RKO (cell line): ENCODE results near the gene DCST2.
A peak's percentile ranks its signal among the peaks of the same experiment; 100 is the strongest.

Experiments used
- DNase-seq: peaks from one replicate; pipeline ENCODE4 v3.0.0-alpha.2; 2016; ENCODE audit warnings: low spot score

DCST2 gene

DNA sequence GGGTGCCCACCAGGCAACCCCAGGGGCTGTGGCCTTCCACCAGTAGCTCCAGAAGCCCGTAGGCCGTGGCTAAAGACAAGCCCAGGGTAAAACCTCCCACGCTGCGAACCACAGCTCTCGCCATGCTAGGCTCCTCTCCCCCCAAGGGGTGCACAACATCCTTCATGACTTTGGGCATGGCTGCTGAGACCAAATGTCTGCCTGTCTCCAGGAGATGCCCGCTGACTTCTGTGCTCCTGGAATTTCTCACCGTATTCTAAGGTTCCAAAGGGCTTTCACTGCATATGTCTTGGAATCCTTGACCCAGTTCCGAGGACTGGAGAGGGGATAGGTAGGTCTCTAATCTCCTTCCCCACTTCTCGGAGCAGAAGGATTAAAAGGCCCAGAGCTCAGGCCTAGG, at the start of gene DCST2, which contains the start of gene DCST1:
Gene DCST2, minus strand, starts transcription at position 258 of the 400 bp plus-strand sequence. Its CDS starts 80 bp downstream, at position 178.
Gene DCST1, plus strand, starts transcription at position 301 of the 400 bp plus-strand sequence. CDS start 213 bp downstream, outside the sequence.
- DNase-seq: no peak

- no peak for DNase-seq
Measured at GRCh38 chr1:155083052-155083541, 49.5 kb upstream of the DCST2 start.

GRCh38 chr1:155082301-155083051, 48.9 kb upstream of the DCST2 start:
- DNase-seq: no peak

DNA sequence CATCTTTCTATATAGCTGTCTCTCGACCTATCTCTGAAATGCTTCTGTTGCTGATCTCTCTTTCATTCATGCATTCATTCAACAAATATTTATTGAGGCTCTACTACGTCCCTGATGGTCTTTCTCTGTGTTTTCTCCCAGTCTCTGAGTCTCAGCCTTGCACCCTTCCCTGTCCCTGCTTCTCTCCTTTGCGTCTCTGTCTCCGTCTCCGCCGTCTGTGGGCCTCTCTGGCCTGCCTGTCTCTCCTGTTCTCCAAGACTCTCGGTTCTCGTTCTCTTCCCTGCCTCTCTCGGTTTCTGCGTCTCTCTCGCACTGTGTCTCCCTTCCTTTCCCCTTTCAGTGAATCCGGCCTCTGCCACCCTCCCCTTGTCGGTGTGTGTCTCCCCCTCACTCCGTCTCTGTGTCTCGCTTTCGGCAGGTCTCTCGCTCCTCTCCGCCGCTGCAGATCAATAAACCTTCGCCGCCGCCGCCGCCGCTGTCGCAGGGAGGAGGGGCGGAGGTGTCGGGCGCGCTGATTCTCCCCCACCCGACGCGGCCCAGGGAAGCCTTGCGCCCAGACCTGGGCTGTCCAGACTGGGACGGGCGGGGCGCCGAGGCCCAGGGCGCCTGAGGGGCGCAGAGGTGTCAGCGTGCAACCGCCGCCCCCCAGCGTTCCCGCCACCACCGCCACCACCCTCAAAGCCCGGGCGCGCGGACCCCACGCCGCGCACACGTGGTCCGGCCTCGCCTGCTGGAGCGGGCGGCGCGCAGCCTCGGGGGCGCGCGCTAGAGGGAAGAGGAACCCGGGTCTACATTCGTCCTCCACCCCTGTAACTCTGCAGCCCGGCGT, 48.1 kb upstream of the DCST2 start:
- DNase-seq: no peak

DNA sequence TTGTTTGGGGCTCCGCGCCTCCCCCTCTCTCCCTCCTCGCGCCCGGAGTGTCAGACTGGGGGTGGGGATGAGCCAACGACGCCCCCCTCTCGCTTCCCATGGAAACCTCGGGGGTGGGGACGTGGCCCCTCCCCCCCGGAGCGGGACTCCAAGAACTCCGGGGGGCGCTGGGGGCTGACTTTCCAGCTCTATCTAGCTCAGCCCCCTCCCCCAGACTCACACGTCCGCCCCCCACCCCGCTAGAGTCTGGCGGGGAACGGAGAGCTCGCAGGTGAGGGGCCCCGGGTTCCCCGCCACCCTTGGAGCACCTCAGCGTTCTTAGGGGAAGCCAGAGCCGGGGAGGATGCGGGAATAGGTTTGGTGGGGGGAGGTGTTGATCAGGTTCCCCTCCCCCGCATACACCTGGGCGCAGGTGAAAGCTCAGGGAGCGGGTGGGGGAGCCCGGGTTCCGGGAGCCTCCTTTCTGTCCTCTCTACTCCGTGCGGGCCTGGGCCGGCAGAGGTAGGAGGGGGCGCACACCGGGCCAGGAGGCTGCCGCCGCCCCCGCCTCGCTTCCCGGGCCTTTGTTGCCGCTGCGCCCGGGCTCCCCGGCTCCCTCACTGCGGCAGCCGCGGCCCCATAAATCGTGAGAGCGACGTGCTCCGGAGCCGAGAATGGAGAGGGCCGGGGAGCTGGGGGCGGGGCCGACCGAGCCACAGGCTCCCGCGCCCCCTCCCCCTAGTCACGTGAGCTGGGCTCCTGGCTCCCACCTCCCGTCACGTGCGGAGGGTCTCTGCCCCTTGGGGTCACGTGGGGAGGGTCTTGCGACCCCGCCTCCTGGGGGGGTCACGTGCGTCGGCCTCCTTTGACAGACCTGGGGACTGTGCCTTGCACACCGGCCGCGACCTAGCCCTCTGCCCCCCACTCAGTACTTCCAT, 47.0 kb upstream of the DCST2 start:
- DNase-seq: peak; percentile 41

DNA sequence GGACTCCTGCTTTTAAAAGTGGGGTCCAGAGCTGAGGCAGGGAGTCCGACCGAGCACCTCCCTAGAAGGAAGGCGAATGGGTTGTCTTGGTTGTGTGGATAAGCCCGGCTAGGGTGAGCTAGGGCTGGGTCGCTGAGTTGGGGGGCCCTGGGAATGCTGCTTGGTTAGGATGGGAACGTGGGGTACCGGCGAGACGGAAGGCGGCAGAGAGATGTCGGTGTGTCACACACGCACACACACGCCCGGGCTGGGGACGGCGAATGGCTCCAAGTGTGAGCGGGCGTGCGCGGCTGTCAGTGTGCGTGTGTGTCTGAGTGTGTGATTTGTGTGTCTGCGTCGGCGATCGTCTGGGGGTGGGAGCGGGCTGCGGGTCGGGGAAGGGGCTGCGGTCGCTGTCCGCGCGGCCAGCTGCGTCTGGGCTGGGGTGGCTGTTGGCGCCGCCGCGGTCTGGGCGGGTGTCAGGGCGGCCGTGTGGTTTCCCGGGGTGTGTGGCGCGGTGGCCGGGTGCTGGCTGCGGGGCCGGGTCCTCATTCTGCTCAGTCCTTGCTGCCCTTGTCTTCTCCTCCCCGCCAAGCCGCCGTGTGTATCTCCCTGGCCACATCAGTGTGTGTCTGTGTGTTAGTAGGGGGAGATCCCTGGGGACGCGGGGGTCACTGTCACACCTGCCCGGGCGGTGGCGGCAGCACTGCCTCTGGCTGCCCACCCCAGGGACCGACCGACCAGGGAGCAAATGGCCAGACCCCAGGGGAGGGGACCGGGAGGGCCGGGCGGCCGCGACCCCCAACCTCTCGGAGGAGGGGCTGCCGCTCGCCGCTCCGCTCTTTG, 46.1 kb upstream of the DCST2 start:
- DNase-seq: peak; percentile 52

DNA sequence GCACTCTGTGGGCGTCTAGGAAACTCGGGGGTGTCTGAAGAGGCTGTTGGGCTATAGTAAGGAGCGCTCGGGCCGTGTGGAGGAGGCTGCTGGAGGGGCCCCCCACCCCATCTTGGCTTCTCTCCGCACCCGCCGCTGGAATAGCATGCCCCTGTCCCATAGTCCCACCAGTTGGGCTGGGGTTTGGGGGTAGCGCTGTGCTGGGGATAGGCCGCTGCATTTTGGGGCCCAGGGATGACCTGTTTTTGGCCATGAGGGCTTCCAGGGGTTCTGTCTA, 45.6 kb upstream of the DCST2 start:
- no peak for DNase-seq

DNA sequence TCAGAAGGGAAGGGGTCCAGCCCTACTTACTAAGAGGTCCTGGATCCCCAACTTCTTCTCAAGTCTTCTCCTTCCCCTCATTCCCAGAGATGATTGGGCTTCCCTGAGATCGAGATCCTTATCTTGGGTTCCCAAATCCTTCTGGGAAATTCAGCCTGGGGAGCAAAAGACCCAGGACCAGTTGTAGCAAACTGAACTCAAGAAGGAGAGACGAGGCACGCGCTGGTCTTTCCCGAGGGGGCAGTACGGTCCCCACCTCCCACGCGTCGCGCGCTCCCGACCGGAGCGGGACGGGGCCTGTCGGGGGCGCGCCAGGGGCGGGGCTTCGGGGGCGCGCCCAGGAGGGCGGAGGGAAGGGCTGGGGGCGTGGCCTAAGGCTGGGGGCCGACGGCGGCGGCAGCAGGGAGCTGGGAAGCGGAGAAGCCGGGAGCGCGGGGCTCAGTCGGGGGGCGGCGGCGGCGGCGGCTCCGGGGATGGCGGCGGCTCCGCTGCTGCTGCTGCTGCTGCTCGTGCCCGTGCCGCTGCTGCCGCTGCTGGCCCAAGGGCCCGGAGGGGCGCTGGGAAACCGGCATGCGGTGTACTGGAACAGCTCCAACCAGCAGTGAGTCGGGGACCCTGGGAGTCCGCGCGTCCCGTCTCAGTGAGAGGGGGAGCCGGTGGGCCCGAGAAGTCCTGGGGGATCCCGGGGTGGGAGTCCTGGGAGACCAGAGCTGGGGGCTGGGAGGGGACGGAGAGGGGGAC, 45.1 kb upstream of the DCST2 start, which contains the start of gene EFNA3:
Gene EFNA3, plus strand, starts transcription at position 369 of the 741 bp plus-strand sequence. Its CDS starts 105 bp downstream, at position 474.
- DNase-seq: peak; percentile 74

- no peak for DNase-seq
Measured at GRCh38 chr1:155077758-155078445, 44.3 kb upstream of the DCST2 start.

DNA sequence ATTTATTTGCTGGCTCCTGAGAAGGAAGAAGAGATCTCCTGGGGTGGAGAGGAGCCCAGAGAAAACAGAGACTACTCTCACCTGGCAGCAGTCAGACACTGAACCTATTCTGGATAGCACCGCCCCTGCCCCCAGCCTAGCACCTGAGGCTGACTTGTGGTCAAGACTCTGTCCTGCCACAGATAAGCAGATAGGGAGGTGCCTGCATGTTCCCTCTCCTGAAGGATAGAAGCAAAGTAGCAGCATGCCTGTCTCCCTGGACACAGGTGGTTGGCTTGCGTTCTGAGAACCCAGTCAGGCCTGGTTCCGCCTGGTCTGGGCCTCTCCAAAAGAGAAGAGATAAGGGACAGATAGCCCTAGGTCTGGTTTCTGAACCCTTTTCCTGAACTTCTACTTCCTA, 43.8 kb upstream of the DCST2 start:
- no peak for DNase-seq

GRCh38 chr1:155076371-155076770, 42.8 kb upstream of the DCST2 start:
- no peak for DNase-seq

DNA sequence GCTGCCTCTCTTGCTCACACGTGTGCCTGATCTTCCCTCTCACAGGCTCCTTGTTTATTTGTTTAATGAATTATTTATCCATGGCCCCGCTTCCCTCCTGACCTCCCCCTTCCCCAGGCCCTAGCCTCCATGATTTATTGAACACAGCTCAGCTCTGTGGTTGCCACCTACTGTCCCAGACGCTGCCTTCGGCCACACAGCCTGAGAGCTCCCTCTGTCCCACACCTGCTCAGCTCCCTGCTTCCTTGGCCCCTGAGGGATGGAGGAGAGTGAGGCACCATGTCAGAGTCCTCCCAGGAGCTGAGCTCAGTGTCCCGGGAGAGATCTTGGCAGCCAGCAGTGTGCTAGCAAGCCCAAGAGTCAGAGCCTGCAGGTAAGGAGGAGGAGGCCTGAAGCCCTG, 42.0 kb upstream of the DCST2 start:
- no peak for DNase-seq

DNA sequence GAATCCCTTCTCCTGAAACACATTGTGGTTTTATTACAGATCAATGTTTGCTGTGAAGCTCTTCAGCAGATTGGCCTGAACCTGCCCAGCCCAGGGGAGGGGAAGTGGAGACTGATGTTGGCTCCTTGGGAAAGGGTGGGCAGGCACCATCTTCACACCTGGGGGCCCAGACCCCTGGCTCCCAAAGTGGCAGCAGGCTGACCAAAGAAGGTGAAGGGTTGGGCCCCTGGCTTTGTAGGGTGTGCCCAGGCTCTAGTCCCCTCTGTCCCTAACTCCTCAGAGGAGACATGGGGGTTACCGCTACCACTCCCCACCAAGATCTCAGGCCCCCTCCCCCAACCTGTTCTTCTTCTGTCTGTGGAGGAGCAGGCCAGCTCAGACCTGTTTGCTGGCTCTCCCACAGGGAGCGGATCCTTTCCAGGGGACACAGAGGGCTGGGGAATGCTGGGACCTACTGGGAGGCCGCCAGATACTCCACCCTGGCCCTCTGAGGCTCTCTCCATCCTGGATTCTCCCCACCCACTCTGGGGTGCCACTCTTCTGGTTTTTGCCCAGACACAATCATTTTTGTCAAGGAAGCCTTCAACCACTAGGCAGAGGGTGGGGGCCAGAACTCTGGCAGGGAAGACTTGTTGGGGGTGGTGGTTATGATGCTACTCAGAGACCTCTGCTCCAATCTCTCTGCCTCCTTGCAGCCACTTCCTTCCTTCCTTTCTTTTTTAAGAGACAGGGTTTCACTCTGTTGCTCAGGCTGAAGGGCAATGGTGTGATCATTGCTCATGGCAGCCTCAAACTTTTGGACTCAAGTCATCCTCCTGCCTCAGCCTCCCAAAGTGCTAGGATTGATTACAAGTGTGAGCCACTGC, 40.0 kb upstream of the DCST2 start:
- no peak for DNase-seq

DNA sequence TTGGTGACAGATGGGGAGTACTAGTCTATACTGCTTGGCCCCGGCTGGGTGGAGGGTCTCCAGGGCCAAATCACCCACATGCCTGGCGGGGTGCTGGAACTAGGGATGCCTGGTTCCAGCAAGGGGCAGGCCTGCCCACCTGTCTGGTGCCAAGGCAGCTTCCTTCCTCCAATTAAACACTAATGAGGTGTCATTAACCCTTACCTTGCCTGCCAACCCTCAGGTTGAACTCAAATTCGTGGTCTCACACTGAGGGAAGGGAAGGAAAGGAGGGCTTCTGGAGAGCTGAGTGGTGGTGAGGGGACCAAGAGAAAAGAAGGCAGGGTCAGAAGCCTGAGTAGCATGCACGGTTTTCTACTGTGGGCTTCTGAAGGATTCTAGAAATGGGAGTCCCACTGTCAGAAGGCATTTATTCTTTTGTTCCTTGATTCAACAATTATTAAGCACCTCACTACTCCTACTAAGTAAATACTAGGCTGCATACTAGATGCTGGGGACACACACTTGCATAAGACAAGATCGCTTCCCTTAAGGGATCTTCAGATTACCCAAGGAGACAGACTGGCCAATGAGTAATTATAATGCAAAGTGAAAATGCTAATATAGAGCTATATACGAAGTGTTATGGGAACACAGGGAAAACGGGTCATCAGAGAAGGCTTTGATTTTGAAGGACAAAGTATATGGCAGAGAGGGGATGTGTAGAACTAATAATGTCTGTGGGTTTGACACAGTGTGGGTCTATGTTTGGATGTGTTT, 39.1 kb upstream of the DCST2 start:
- DNase-seq: no peak

DNA sequence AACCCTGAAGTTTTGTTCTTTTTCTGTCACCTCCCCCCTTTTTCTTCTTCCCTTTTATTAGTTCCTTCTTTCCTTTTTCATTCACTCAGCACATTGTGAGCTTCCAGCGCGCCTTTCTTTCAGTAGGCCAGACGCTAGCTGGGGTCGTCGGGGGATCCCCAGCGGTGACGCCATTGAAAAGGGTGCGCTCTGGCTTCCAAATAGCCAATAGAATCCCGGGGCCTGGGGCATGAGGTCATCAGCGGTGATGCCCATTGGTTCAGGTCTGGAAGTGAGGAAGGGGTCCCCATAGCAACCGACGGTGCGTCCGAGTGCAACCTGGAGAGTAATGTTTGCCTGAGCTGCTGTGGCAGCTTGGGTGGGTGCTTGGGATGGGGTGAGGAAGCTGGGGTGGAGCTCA, 38.1 kb upstream of the DCST2 start:
- no peak for DNase-seq

DNA sequence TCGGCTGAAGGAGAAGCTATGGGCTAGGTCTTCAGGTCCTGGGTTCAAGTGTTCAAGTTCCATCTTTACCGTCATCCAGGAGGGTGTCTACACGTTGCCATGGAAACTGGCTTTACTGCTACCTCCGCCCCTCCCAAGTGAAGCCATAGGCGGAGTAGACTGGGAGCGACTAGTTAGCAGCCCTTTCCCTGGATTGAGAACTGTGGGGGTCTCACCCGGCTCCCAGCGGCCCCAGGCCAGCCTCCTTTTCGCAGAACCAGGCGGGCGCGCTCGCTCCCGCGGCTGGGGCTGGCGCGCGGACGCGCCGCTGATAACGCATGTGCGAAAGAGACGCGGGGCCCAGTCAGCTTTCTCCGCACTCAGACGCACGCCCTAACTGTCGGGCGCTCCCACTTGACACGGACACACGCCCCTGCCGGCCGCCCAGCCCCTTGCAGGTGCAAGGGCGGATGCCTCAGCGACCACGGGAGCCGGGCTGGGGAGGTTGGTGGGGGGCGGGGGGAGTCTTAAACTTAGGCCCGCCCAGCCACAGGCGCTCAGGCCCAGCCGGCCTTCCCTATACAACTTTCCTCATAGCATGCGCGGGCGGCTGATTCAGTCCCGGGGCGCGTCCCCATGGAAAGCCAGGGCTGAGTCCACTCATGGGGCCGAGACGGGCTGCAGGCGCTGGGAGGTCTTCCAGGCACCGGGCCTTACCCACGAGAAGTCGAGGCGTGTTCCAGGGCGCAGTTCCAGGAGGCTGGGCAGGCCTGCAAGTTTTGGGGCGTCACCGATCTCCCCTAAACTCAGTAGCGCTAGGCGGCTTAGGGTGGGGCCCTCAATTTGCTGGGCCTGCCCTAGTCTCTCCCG, 37.4 kb upstream of the DCST2 start:
- DNase-seq: peak; percentile 92

DNA sequence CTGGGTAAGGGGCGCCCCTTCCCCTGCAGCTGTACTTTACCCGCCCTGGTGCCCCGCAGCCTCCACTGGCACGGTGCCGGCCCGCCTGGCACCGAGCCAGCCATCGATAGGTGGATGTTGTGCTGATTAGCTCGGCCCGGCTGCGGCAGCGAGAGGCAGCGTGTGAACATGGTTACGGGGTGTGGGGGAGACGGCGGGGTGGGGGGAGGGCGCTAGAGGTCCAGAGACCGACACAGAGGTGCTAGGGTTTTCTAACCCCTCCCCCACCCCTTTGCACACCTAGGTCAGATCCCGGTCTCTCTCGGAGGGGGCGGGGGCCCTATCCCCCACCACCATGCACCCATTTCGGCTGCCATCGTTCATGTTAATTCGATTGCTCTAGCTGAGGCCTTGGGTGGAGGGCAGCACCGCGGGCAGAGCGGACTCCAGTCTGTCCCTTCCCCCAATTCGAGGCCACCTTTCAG, 36.6 kb upstream of the DCST2 start:
- DNase-seq: no peak
